DND-41 (cell line): ENCODE measurements around the gene TMEM14A.

Source experiments
- CTCF ChIP-seq: IDR thresholded peaks from 2 replicates; pipeline ENCODE4 v1.5.1; 2012; ENCODE audit warnings: borderline replicate concordance, low read length, moderate library complexity, mild to moderate bottlenecking; ENCODE audit not compliant: poor library complexity, severe bottlenecking; ENCODE audit errors: extremely low read depth
- EZH2 ChIP-seq: IDR thresholded peaks from 3 replicates; pipeline ENCODE4 v1.6.1; 2012; ENCODE audit warnings: borderline replicate concordance, low read depth, mild to moderate bottlenecking, moderate library complexity, low read length, inconsistent platforms; ENCODE audit not compliant: severe bottlenecking

DNA sequence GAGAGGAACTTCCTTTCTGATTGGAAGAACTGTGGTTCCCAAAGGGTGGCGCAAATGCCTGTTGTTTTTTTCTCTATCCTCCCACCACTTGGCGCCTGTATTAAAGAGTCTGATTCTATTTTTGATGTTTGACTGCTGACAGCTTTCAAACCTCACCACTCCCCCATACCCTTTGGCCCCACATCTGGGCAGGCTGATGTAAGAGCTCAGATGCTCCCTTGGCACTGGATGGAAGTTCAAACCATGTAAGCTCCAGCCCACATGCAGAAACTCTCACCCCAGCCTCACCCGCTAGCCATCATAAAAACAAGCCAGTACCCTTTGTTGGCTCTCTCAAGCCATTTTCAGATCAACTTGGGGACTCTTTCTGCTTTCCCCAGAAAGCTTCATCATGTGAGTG, 20.0 kb upstream of the TMEM14A start:
- TF ChIP-seq CTCF, result no peak
- TF ChIP-seq EZH2, result no peak
